Measurements from ENCODE around the gene CWC15.

- no peak for TF ChIP-seq CTCF (optimal IDR thresholded peaks at IDR 0.05 in 1 of 3, IDR thresholded peaks at IDR 0.05 in 1 of 3, conservative IDR thresholded peaks at IDR 0.05 in 1 of 3; ENCODE audit: extremely low read depth in 1 of 3, insufficient read depth in 2 of 3, low read length in 3 of 3)
- TF ChIP-seq EZH2 (IDR thresholded peaks at IDR 0.05; ENCODE audit: low read length): no peak
These were observed 50.9 kb downstream of the CWC15 start for GRCh38 chr11:94922321-94923003.
